Suppressor macrophage treated with lipopolysaccharide for 4 hours (primary cell): ENCODE data around the gene MYO9A.
"Not testable (repeated sequence)": the region's sequence is repeated elsewhere in the genome, so short reads cannot be mapped to it uniquely, and the experiment has no call there.

Source experiments
- DNase-seq: peaks from one replicate; pipeline ENCODE4 v3.0.0-alpha.2; 2020

MYO9A gene

DNA sequence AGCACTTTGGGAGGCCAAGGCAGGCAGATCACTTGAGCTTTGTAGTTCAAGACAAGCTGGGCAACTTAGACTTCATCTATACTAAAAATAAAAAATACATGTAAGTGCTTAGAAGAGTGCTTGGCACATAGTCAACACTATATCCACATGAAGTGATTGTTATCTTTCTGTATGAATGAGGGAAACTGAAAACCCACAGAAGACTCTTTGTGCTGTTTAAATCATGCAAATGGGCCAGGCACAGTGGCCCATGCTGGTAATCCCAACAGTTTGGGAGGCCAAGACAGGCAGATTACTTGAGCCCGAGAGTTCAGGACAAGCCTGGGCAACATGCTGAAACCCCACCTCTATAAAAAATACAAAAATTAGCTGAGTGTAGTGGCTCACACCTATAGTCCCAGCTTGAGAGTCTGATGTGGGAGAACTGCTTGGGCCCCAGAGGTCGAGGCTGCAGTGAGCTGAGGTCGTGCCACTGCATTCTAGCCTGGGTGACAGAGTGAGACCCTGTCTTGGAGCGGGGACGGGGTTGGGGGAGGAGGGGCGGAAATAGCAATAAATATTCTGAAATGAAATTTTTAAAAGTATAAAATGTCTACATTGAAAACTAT lies 177.9 kb downstream of the MYO9A start:
- DNase-seq = no peak

DNA sequence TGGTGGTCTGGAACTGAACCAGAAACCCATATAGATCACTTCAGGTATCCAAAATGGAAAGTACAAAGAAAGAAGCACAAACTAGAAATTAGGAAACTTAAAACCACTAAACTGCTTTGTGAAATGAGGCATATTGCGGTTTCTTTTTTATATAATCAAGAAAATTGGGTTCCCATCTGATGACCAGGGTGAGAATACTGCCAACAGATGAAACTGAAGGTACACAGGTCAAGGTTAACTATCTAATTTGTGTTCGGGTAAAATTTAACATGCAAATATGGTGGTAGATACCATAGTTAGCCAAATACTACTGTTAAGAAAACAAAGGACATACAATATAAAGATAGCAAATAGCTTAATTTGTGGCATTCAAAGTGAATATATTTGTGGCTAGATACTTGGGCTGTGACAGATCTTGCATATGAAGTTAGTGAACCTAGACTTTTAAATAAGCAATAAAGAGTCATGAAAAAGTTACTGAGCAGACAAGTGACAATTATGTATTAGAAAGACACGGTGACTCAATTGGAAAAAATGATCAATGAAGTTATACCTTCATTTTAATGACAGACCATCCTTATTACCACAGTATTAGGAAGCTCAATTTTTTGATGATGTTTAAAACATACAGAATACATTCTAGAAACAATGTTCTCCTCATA lies 180.2 kb downstream of the MYO9A start:
- no peak for DNase-seq

DNA sequence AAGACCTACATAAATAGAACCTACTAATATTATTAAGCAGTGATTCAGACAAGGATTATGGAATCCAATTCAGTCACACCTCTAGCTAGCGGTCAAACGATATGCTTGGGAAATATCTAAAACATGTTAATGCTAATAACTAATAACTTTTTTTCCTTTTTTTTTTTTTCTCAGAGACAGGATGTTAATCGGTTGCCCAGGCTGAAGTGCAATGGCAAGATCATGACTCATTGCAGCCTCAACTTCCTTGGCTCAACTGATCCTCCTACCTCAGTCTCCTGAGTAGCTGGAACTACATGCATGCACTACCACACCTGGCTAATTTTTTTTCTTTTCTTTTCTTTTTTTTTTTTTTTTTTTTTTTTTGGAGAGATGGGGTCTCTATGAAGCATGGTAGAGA lies 183.5 kb downstream of the MYO9A start:
- DNase-seq = no peak

DNA sequence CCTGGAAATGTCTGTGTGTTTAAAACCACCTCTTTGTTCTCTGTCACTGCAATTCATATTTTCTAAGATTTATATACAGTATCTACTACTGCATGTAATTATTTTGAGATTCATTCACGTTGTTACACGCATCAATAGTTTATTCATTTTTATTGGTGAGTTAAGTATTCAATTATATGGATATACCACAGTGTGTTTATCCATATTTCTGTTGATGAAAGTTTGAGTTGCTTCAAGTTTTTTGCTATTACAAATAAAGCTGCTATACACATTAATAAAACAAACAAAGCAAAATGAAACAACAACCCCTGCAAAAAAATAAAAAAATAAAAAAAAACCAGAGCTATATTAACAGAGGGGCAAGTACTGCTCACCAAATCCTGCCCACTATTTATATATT lies 185.3 kb downstream of the MYO9A start:
- no peak for DNase-seq

DNA sequence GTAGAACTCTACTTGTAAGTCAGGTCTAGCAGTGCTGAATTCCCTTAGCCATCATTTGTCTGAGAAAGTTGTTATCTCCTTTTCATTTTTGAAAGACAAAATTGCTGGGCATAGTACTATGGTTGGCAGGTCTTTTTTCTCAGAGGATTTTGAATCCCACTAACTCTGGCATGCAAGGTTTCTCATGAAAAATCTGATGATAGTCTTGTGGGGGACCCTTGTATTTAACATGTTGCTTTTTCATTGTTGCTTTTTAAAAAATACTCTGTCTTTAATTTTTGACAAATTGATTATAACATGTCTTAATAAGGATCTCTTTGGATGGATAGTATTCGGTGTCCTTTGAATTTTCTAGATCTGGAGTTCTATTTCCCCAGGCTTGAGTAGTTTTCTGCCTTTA lies 186.7 kb downstream of the MYO9A start:
- DNase-seq = no peak

DNA sequence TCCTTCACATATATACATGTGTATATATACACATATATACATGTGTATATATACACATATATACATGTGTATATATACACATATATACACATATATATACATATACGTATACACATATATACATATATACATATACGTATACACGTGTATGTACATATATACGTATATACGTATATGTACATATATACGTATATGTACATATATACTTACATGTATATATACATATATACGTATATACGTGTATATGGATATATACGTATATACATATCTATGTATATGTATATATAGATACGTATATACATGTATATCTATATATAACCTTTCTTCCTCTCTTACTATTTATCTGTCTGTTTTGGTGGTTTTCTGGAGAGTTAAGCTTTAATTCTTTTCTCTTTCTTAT lies 192.8 kb downstream of the MYO9A start:
- DNase-seq = no peak

GRCh38 chr15:71921191-71921590 lies 196.8 kb downstream of the MYO9A start:
- DNase-seq = no peak

- no peak for DNase-seq
Measured at GRCh38 chr15:71920573-71920972, 197.4 kb downstream of the MYO9A start.

GRCh38 chr15:71916834-71917233 lies 201.1 kb downstream of the MYO9A start:
- DNase-seq = no peak

- DNase-seq = no peak
Measured at GRCh38 chr15:71914092-71914491, 203.9 kb downstream of the MYO9A start.

- no peak for DNase-seq
Measured at GRCh38 chr15:71899674-71900073, 218.3 kb downstream of the MYO9A start.

DNA sequence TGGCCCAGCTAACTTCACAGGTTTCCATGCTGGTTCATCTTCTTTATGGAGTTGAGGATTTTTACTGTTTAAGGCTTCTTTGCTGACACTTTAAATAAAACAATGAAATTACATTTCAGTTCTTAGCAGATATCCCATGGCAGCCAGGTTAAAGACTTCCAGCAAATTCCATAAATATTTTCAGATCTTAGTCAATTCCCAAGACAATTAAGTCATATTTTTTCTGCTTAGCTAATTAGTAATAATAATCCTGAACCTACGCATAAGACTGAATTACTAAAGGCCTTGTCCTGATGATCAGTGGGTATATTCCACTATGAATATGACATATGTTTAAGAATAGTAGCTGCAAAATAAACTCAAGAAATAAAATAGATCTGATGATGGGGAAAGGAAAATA lies 224.3 kb downstream of the MYO9A start:
- DNase-seq = no peak

DNA sequence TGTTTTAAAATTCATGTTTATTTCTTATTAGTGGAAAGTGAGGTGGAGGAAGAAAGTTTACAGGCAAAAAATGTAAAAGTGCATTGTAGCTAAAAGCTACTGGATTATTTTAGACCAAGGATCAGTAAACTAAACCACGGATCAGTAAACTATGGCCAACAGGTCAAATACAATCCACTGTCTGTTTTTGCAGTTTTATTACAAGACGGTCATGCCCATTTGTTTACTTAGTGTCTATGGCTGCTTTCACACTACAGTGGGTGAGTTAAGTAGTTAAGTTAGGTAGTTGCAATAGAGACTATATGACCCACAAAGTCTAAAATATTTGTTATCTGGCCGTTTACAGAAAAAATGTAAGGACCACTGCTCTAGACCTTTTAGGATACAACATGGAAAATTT lies 225.6 kb downstream of the MYO9A start:
- no peak for DNase-seq

- no peak for DNase-seq
Measured at GRCh38 chr15:71891026-71891425, 226.9 kb downstream of the MYO9A start.

DNA sequence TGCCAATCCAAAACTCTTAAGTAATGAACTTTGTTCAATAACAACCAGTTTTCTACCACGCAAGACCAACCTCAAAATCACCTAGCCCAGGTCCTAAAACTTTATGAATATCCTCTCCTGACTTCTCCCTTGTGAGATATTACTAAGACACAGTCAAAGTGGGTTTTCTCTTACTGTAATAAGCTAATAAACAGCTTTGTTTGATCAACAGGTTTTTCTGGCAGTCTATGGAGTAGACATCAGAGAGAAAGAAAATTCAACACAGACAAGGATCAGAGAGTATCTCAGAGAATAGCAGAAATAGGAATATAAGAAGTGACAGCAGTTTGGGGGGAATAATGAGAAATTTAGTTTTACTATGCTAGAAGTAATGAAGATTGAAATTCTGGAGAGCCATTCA lies 228.0 kb downstream of the MYO9A start:
- no peak for DNase-seq

GRCh38 chr15:71889385-71889784 lies 228.6 kb downstream of the MYO9A start:
- DNase-seq = no peak

GRCh38 chr15:71888797-71889196 lies 229.2 kb downstream of the MYO9A start:
- DNase-seq = no peak

DNA sequence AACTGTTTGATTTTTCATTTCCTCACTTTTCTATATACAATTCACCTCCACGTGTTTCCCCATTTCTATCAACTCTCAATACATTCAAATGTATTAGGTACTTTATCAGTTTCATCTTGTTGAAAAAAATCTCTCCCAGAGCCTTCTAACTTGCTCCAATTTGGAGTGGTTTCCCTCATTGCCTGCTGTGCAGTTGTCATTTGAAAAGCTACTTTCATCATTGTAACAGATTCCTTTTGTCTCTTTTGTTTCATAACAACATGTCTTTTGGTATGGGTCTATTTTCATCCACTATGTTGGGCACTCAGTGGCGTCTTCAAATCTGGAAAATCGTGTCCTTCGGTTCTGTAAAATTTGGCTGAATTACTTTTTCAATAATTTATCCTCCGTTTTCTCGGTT lies 232.6 kb downstream of the MYO9A start:
- no peak for DNase-seq

GRCh38 chr15:71883447-71883846 lies 234.5 kb downstream of the MYO9A start:
- DNase-seq = no peak

- DNase-seq = no peak
Measured at GRCh38 chr15:71880276-71880675, 237.7 kb downstream of the MYO9A start.

GRCh38 chr15:71874245-71874644 lies 243.7 kb downstream of the MYO9A start:
- no peak for DNase-seq

DNA sequence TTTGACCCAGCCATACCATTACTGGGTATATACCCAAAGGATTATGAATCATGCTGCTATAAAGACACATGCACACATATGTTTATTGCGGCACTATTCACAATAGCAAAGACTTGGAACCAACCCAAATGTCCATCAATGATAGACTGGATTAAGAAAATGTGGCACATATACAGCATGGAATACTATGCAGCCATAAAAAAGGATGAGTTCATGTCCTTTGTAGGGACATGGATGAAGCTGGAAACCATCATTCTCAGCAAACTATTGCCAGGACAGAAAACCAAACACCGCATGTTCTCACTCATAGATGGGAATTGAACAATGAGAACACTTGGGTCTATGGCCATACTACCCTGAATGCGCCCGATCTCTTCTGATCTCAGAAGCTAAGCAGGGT lies 259.7 kb downstream of the MYO9A start:
- DNase-seq = not testable (repeated sequence)

GRCh38 chr15:71853543-71853942 lies 264.4 kb downstream of the MYO9A start:
- no peak for DNase-seq

DNA sequence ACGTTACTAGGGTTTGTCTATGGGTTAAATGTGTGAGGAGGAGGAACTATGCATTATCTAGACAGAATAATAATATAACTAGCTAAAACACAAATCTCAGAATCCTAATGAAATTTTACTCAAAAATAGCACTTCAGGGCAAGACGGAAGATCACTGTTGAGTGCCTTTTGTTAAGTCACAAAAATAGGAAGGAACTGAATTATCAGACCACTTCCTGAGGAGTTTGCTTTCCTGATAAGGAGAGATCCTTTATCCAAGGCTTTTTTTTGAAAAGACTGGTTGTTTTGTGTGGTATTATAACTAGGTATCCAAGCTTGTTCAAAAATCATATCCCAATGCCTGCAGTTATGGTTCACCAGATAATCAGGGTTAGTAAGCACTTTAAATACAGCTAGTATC lies 273.0 kb downstream of the MYO9A start:
- no peak for DNase-seq

DNA sequence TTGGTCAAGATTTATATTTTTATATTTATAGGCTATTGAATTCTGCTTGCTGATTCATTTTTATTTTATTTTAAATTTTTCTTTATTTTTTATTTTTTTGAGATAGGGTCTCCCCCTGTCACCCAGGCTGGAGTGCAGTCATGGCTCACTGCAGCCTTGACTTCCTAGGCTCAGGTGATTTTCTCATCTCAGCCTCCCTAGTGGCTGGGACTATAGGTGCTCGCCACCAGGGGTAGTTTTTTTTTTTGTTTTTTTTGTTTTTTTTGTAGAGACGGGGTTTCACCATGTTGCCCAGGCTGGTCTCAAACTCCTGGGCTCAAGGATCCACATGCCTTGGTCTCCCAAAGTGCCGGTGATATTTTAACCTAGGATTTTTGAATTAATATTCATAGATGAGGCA lies 276.4 kb downstream of the MYO9A start:
- DNase-seq = no peak
